SU-DHL-6 (cell line): ENCODE measurements around the gene BRD3OS.

Experiments
- H2AFZ ChIP-seq: fragments of 200-600 bp; sonication (generic); 2 replicates; pipeline ENCODE4 v1.6.1; 2014; ENCODE audit warnings: low read depth, mild to moderate bottlenecking, moderate library complexity, mixed read lengths, antibody characterized with exemption, low read length; ENCODE audit not compliant: severe bottlenecking
- H3F3A ChIP-seq: fragments of 200-600 bp; shearing (Covaris generic); 2 replicates; pipeline ENCODE4 v1.6.0; 2016; ENCODE audit warnings: antibody characterized with exemption, mild to moderate bottlenecking; ENCODE audit not compliant: insufficient read depth
- H3K27ac ChIP-seq: fragments of 200-600 bp; sonication (generic); 2 replicates; pipeline ENCODE4 v1.5.1; 2016; ENCODE audit warnings: low read depth, mild to moderate bottlenecking, low read length, moderate library complexity, mixed read lengths
- H3K27me3 ChIP-seq: fragments of 200-600 bp; sonication (generic), shearing (Covaris generic); 2 replicates; pipeline ENCODE4 v1.6.0; 2014; ENCODE audit warnings: mild to moderate bottlenecking, low read length
- H3K36me3 ChIP-seq: fragments of 200-600 bp; sonication (generic); 2 replicates; pipeline ENCODE4 v1.6.1; 2014; ENCODE audit warnings: mild to moderate bottlenecking, low read length, mixed read lengths
- H3K4me2 ChIP-seq: fragments of 300-600, 200-600 bp; shearing (Covaris generic), sonication (generic); 2 replicates; pipeline ENCODE4 v1.6.0; 2014; ENCODE audit warnings: low read length, low read depth, mild to moderate bottlenecking; ENCODE audit not compliant: poor library complexity, severe bottlenecking
- H3K4me3 ChIP-seq: fragments of 200-600 bp; sonication (generic); 2 replicates; pipeline ENCODE4 v1.5.1; 2014; ENCODE audit warnings: antibody characterized with exemption, low read length, mild to moderate bottlenecking, mixed read lengths; ENCODE audit not compliant: insufficient read depth, poor library complexity, severe bottlenecking
- H3K79me2 ChIP-seq: fragments of 200-600 bp; sonication (generic); 2 replicates; pipeline ENCODE4 v1.6.1; 2014; ENCODE audit warnings: mild to moderate bottlenecking, low read length, moderate library complexity; ENCODE audit not compliant: insufficient read depth
- H3K9ac ChIP-seq: fragments of 200-600 bp; sonication (generic); 2 replicates; pipeline ENCODE4 v1.7.0; 2014; ENCODE audit warnings: mild to moderate bottlenecking, low read length
- H3K9me2 ChIP-seq: fragments of 200-600 bp; sonication (generic); replicated peaks from 2 replicates; pipeline ENCODE4 v1.6.1; 2014; ENCODE audit warnings: low read length; ENCODE audit not compliant: insufficient read depth
- H3K9me3 ChIP-seq: fragments of 200-600 bp; sonication (generic); 2 replicates; pipeline ENCODE4 v1.6.1; 2014; ENCODE audit warnings: low read length, mixed read lengths; ENCODE audit not compliant: insufficient read depth
- H4K20me1 ChIP-seq: fragments of 200-600 bp; sonication (generic); 2 replicates; pipeline ENCODE4 v1.6.1; 2014; ENCODE audit warnings: low read depth, mild to moderate bottlenecking, antibody characterized with exemption, low read length, moderate library complexity, mixed read lengths
- CTCF ChIP-seq: fragments of 200-600 bp; sonication (generic); IDR thresholded peaks from one replicate; pipeline ENCODE4 v1.5.1; 2017; ENCODE audit warnings: antibody characterized with exemption, mild to moderate bottlenecking, low read length, moderate library complexity; ENCODE audit not compliant: insufficient read depth, poor library complexity, severe bottlenecking
- EZH2phosphoT487 ChIP-seq: fragments of 200-600 bp; sonication (generic), shearing (Covaris generic); conservative IDR thresholded peaks from 2 replicates; pipeline ENCODE4 v1.6.1; 2018; ENCODE audit warnings: mild to moderate bottlenecking, antibody characterized with exemption, low read length, moderate library complexity, mixed read lengths

Gene BRD3OS

GRCh38 chr9:134047868-134048581, 22.7 kb downstream of the BRD3OS start:
- H3K4me2 ChIP-seq, result no peak overlapping the region
- no peaks in the 10 kb centered on the region for H3K9me3 ChIP-seq
- H3K79me2 ChIP-seq, result no peaks in the 10 kb centered on the region
- H3F3A ChIP-seq, result no peaks in the 10 kb centered on the region
- no peak for TF ChIP-seq EZH2phosphoT487
- TF ChIP-seq CTCF, result no peak
- no peaks in the 10 kb centered on the region for H4K20me1 ChIP-seq
- H3K9ac ChIP-seq, result no peak overlapping the region
- no peaks in the 10 kb centered on the region for H3K36me3 ChIP-seq
- no peak overlapping the region for H3K4me3 ChIP-seq
- no peaks in the 10 kb centered on the region for H3K9me2 ChIP-seq
- H3K27me3 ChIP-seq, result no peaks in the 10 kb centered on the region
- H3K27ac ChIP-seq, result no peak overlapping the region
- no peak overlapping the region for H2AFZ ChIP-seq

GRCh38 chr9:134048582-134048968, 23.3 kb downstream of the BRD3OS start:
- Histone ChIP-seq H3K9ac (no peak overlapping the region), H3F3A (no peaks in the 10 kb centered on the region), H3K27me3 (no peaks in the 10 kb centered on the region), H3K36me3 (no peaks in the 10 kb centered on the region), H2AFZ (no peak overlapping the region), H3K4me2 (no peak overlapping the region), H3K9me3 (no peaks in the 10 kb centered on the region), H3K79me2 (no peaks in the 10 kb centered on the region), H3K9me2 (no peaks in the 10 kb centered on the region), H3K4me3 (no peak overlapping the region), H3K27ac (no peak overlapping the region), H4K20me1 (no peaks in the 10 kb centered on the region)
- TF ChIP-seq EZH2phosphoT487 (no peak), CTCF (no peak)

GRCh38 chr9:134049236-134049635, 24.0 kb downstream of the BRD3OS start:
- no peak overlapping the region for H3K9ac ChIP-seq
- H3K36me3 ChIP-seq, result no peaks in the 10 kb centered on the region
- no peaks in the 10 kb centered on the region for H3K9me2 ChIP-seq
- no peaks in the 10 kb centered on the region for H3F3A ChIP-seq
- no peaks in the 10 kb centered on the region for H3K79me2 ChIP-seq
- TF ChIP-seq EZH2phosphoT487 (no peak), CTCF (no peak)
- no peak overlapping the region for H3K4me3 ChIP-seq
- H3K27me3 ChIP-seq, result no peaks in the 10 kb centered on the region
- H4K20me1 ChIP-seq, result no peaks in the 10 kb centered on the region
- no peaks in the 10 kb centered on the region for H3K9me3 ChIP-seq
- H3K4me2 ChIP-seq, result no peak overlapping the region
- no peak overlapping the region for H2AFZ ChIP-seq
- H3K27ac ChIP-seq, result no peak overlapping the region
